Peyer's patch (tissue), 4 donors: Measurements from ENCODE around the gene SCUBE1. TPM values are rescaled to one million over a fixed set of nuclear protein-coding genes. Genes with fewer than 3 reads are reported as not detected.

Source experiments
- DNase-seq, 3 donors: peaks; one replicate each; pipeline ENCODE4 v3.0.0-alpha.2; 2017 to 2019
- H3K27ac ChIP-seq, 4 donors: fragments of 200-600 bp; sonication (generic); one replicate each; pipeline ENCODE4 v1.5.1; 2016 to 2019
- H3K27me3 ChIP-seq, 2 donors: fragments of 200-600 bp; sonication (generic); one replicate each; pipeline ENCODE4 v1.5.1; 2019
- H3K36me3 ChIP-seq, 3 donors: fragments of 200-600 bp; sonication (generic); one replicate each; pipeline ENCODE4 v1.5.1; 2016 to 2019
- H3K4me1 ChIP-seq, 4 donors: fragments of 200-600 bp; sonication (generic); one replicate each; pipeline ENCODE4 v1.5.1; 2016 to 2019
- H3K4me3 ChIP-seq, 4 donors: fragments of 200-600 bp; sonication (generic); 1 replicate in 3 of 4; 2 replicates in 1 of 4; pipeline ENCODE4 v1.5.1; 2016 to 2019; ENCODE audit warnings: mild to moderate bottlenecking in 1 of 4
- H3K9me3 ChIP-seq, 4 donors: fragments of 200-600 bp; sonication (generic); one replicate each; pipeline ENCODE4 v1.5.1; 2016 to 2019; ENCODE audit warnings: mild to moderate bottlenecking in 1 of 4
- CTCF ChIP-seq, 6 experiments: fragments of 450-650 bp in 4 of 6; fragments of 200-600 bp in 2 of 6; sonication (generic) in 1 of 6; IDR thresholded peaks; one replicate each; pipeline ENCODE4 v1.5.1; 2017 to 2019; ENCODE audit warnings: antibody characterized with exemption in 6 of 6, mild to moderate bottlenecking in 3 of 6, moderate library complexity in 1 of 6
- POLR2A ChIP-seq, 2 donors: fragments of 450-650 bp; IDR thresholded peaks; one replicate each; pipeline ENCODE4 v1.5.1; 2017; ENCODE audit warnings: antibody characterized with exemption in 2 of 2, mild to moderate bottlenecking in 2 of 2, moderate library complexity in 2 of 2
- total RNA-seq, 4 donors: library from RNA; depleted of rRNA; stranded (reverse); fragments of >200 nt; gene quantifications; one replicate each; pipeline ENCODE4 v1.1.0, GENCODE V29; 2016

SCUBE1 gene
- total RNA-seq, 4 donors from 2014 or later, result 1.6 to 47.9 (median 7.9) TPM

- Histone ChIP-seq H3K4me3 (no peak overlapping the region), H3K4me1 (peaks cover 0 to 18% (median 4%) of the 10 kb centered on the region in 4 donors), H3K36me3 (no peaks in the 10 kb centered on the region), H3K9me3 (no peaks in the 10 kb centered on the region), H3K27ac (no peak overlapping the region), H3K27me3 (no peaks in the 10 kb centered on the region)
- DNase-seq, result no peak
- no peak for TF ChIP-seq CTCF (IDR thresholded peaks at IDR 0.05)
- TF ChIP-seq POLR2A (IDR thresholded peaks at IDR 0.05), result no peak
These were observed 154.2 kb downstream of the SCUBE1 start for GRCh38 chr22:43188829-43189545.

- peak overlapping the region; percentile 86 to 97 (median 93) for H3K27ac ChIP-seq
- peak; percentile 80 to 88 (median 86) for TF ChIP-seq CTCF (IDR thresholded peaks at IDR 0.05)
- TF ChIP-seq POLR2A (IDR thresholded peaks at IDR 0.05), result peak; percentile 53 to 64
- H3K4me3 ChIP-seq, result peak overlapping the region; percentile 55 to 97 (median 74)
- peaks cover 0 to 21% (median 4%) of the 10 kb centered on the region in 4 donors for H3K4me1 ChIP-seq
- no peaks in the 10 kb centered on the region for H3K27me3 ChIP-seq
- DNase-seq, result peak; percentile 95 to 99 (median 98)
- H3K36me3 ChIP-seq, result no peaks in the 10 kb centered on the region
- H3K9me3 ChIP-seq, result no peaks in the 10 kb centered on the region
These were observed 155.7 kb downstream of the SCUBE1 start for GRCh38 chr22:43187171-43188099.

GRCh38 chr22:43186272-43187170 is 156.7 kb downstream of the SCUBE1 start, which contains the start of gene TTLL12:
Gene TTLL12 (minus strand): TSS chr22:43187134. CDS start chr22:43187069, 65 bp downstream.
- no peaks in the 10 kb centered on the region for H3K27me3 ChIP-seq
- DNase-seq, result peak; percentile 48 to 78 (median 65)
- H3K4me1 ChIP-seq, result peaks cover 0 to 21% (median 4%) of the 10 kb centered on the region in 4 donors
- TF ChIP-seq POLR2A (IDR thresholded peaks at IDR 0.05) (peak in 1 of 2 donors; percentile 42), CTCF (IDR thresholded peaks at IDR 0.05) (no peak)
- H3K27ac ChIP-seq, result peak within 1 kb of the TSS; percentile 88 to 97 (median 93)
- no peaks in the 10 kb centered on the region for H3K9me3 ChIP-seq
- H3K36me3 ChIP-seq, result no peaks in the 10 kb centered on the region
- H3K4me3 ChIP-seq, result peak within 1 kb of the TSS; percentile 80 to 97 (median 86)

DNA sequence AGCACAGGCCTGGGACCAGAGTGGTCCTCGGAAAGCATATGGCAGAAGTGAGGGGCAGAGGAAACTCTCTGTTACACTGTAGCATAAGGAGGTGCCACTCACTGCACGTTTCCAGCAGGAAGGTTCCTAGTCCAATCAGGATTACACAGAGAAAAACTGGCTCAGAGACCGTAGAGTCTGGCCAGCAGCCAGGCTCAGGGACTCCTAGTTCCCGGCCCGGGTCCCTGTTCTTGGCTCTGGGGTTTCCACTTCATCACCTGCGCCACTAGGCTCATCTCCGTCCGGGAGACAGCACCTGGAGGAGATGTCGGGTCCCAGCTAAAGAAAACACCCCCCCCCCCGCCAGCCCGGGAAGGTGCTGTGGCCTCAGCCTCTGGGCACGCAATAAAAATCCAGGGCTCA is 157.3 kb downstream of the SCUBE1 start:
- H3K9me3 ChIP-seq, result no peaks in the 10 kb centered on the region
- no peak for TF ChIP-seq CTCF (IDR thresholded peaks at IDR 0.05)
- no peak for TF ChIP-seq POLR2A (IDR thresholded peaks at IDR 0.05)
- H3K4me3 ChIP-seq, result peak overlapping the region; percentile 80 to 97 (median 86)
- no peaks in the 10 kb centered on the region for H3K36me3 ChIP-seq
- peak overlapping the region in 2 of 4 donors; percentile 86 to 97 for H3K27ac ChIP-seq
- no peaks in the 10 kb centered on the region for H3K27me3 ChIP-seq
- DNase-seq, result peak in 2 of 3 donors; percentile 69 to 76
- H3K4me1 ChIP-seq, result peaks cover 0 to 21% (median 4%) of the 10 kb centered on the region in 4 donors
